ENCODE results near the gene PAM. TPM values are rescaled to one million over a fixed set of nuclear protein-coding genes. Genes with fewer than 3 reads are reported as not detected.
A peak's percentile ranks its signal among the peaks of the same experiment; 100 is the strongest.

The PAM gene
- total RNA-seq (2014; rRNA removed; shearing (Covaris generic)) = 244 and 360 TPM in 2 replicates

DNA sequence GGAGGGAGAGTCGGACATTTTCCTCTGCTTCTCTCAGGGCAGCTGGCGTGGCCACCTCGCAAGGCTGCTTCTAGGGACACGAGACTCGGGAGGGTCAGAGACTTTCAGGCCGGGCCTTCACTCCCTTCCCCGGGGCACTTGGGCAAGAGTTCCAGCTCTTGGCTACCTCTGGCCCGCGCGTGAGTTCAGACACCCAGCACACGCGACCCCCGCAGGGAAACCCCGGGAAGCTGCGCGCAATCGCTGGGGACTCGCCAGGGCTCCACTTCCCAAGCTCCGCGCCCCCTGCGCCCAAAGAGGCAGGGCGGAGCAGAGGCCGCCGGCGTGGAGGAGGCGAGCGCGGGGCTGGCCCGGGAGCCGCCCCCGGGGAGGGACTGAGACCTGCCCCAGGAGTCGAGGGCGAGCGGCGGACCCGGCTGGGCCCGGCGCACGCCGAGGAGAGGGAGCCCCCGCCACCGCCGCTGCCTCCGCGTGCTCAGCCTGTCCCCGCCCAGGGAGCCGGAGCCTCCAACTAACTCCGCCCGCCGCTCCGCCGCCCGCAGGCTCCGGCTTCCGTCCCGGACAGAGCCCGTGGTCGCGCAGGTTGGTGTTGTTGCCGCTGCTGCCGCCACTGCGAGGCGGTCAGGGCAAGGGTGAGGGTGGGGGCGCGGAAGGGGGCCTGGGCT lies at the start of gene PAM:
TSS of gene PAM (plus strand) at position 539 of the 665 bp plus-strand sequence. CDS start 110,891 bp downstream, outside the sequence.
- DNase-seq (ENCODE audit: low read depth) = peak; percentile 77

DNA sequence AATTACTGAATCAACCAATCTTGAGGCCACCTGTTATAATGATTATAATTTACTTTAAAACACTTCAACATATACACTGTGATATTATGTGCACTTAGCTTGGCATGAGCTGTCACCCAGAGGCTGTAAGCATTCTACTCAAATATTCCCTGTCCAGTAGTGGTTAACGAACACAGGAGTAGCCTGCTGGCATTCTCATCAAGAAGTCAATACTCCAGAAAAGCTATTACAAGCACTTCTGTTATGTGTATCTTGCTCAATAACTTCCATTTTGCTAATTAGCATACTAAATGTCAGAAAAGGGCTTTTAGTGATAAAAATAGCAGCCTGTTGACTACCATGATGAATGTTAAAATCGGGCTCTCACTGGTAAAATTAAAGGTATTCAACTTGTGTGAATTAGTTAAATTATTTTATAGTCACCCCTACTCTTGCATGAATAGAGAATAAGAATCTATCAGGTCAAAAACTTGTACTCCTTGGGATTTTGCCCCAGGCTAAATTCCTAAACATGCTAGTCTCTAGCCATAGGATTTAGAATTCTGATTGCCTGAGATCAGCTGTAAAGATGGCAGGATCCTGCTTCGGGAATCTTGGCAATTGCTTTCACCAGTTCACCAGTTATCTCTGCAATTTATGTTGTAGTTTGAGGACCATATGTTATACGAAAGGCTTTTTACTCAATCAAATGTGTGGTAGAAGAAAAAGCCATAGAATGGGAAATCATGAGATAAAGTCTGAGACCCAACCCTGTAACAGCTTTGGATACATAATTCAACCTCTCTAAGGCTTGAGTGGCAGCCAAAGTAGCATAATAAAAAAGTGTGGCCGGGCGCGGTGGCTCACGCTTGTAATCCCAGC lies 43.4 kb upstream of the PAM start:
- DNase-seq (ENCODE audit: low read depth) = peak; percentile 77

DNA sequence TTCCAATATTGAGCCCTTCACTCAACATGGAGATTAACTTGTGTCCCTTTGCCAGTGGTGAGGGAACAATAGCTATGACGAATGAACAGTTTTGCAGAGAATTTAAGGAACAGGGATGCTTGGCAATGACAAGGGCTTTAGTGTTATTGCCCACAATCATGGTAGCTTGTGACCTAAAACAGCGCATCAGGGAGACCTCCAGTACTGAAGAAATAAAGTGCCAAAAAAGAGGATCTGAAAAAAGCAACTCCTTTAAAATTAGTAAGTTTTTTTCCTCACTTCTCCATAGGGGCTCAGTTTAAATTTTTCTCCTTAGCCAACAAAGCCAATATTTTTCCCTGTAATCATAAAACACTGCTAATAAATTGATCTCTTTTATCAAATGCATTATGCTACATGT lies 41.8 kb upstream of the PAM start:
- no peak for DNase-seq (ENCODE audit: low read depth)

DNA sequence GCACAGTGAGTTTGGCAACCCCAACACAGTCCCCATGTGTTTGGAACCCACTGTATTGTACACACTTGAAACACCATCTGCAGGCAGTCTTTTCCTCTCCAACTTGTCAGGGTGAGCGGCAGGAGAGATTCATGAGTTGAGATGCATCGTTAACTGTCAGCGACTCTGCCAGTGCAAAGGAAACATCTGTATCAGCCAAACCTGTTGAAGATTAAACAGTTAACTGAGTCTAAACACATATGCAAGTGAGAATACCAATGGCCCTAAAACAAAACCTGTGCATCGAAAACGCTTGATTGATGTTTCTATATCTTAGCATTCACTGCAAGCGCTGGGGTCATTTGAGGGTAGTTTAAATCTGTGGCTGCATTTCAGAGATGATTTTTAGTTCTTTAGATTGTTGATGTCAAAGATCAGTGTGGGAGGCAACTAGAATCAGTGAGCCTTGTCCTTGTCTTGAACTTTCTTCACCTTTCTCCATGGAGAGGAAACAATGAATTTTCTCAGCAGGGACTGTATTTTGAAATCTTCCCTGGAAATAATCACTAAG lies 41.3 kb upstream of the PAM start:
- no peak for DNase-seq (ENCODE audit: low read depth)

DNA sequence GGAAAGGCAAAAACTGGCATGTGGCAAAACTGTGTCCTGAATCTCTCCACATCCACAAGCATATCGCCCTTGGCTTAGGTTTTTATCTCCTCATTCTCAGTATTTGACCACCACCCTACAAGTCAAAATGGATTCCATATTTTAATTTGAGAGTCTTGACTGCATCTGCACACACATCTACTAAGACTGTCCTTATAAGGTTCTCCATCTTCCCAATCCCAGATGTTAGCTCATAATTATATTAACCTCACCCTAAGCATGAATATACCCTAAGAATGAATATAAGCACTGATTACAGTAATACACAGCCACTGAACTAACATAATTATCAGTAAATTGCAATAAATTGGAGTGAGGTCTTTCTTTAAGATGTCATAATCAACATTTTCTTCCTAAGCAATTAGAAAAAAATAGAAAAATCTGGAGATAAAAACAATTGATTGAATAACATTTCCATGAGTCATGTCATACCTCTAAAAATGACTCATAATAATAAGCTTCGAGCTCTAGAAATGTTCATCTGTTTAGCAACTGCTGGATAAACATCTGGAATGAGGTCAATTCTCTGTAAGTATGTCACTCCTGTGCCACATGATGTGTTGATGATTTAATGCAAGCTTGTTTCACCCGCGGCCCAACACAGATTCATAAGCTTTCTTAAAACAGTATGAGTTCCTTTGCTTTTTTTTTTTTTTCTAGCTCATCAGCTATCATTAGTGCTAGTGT lies 39.9 kb upstream of the PAM start:
- peak; percentile 69 for DNase-seq (ENCODE audit: low read depth)

DNA sequence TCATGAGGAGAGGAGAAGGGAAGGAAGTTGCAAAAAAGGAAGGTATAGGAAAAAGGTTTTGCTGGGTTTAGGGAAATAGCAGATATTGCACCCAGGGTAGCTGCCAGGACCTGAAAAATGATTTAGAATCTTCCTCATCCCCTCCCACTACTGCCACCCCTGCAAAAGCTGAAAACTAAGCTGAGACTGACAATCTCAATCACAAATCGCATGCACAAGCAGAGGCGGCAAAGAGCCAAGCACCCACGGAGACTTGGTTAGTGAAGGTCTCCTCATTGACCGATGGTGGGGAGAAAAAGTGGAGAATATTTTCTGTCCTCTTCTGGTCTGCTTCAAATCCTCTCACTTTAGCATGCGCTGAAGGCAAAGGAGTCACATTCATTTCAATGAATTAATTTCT lies 39.1 kb upstream of the PAM start:
- DNase-seq (ENCODE audit: low read depth) = no peak

DNA sequence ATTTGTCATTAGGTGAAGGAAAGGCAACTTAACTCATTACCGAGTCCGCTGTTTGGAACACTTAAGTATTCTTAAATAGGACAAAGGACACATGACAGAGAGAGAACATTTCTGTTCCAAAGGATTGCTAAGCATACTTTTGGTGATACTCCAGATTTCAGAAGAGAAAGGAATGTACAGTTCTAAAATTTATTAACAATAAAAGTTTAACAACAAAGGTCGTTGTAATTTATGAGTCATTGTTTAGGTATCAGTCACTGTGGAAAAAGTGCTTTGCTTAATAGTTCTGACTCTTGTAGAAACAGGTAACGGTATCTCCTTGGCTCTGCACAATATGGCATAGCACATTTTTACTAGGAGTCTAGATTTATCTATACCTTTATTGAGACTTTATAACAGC lies 36.3 kb upstream of the PAM start:
- DNase-seq (ENCODE audit: low read depth) = peak; percentile 73

DNA sequence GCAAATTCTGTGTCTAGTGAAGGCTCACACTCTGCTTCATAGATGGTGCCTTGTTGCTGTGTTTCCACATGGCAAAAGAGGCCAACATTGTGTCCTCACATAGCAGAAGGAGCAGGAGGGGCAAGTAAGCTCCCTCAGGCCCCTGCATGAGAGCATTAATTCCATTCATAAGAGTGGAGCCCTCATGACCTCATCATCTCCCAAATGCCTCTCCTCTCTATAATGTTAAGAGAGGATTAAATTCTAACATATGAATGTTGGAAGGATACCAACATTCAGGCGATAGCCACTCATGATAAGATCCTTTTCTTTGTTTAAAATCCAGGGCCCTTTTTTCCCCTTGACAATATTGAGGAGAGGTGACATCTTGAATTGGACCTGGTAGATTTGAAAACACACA lies 35.2 kb upstream of the PAM start:
- no peak for DNase-seq (ENCODE audit: low read depth)

DNA sequence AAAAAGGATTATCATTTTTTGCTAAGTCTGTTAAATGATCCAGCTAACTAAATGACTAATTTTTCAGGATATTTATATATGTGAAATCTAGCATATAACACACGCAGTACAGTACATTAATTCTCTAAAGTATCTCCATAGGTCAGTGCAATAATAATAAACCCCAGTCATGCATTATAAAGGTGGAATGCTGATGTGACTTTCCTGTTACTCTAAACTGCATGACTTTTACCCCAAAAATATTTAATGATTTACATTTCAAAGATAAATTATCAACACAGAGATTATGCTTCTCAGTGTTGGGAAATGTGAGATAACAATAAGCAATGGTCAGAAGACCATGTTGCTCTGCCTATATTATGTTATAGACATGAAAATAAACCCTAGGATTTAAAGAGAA lies 34.1 kb upstream of the PAM start:
- no peak for DNase-seq (ENCODE audit: low read depth)

DNA sequence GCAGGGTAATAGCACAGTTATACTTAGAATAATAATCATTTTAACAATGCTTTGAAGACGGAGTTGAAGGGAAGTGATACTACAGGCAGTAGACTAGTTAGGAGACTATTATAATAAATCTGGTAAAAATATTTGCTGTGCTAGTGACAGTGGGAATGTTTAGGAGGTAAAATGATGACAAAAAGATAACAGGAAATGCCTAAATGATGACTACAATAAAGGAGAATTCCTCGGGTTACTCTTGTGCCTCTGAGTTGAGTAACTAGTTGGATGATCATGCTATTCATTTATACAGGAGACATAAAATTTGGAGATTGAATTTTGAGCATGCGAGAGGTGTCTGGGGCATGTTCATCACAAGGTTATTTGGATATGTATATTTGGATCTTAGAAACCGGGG lies 32.2 kb upstream of the PAM start:
- peak; percentile 80 for DNase-seq (ENCODE audit: low read depth)

DNA sequence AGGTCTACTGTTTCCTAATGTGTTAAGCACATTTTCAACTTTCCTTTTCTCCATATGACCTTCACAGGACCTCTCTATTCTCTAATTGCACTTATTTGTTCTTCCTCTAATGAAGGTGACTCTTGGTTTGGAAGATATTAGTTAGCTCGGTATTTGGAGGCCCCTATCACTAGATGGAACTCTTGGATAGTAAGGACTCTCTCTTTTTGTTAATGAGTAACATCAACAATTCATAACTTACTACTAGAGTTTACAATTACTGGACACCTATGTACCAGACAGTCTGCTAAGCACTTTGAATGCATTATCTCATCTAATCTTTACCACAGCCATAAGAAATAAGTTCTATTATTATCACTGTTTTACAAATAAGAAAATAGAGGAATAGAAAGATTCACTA lies 23.4 kb upstream of the PAM start:
- DNase-seq (ENCODE audit: low read depth) = no peak

DNA sequence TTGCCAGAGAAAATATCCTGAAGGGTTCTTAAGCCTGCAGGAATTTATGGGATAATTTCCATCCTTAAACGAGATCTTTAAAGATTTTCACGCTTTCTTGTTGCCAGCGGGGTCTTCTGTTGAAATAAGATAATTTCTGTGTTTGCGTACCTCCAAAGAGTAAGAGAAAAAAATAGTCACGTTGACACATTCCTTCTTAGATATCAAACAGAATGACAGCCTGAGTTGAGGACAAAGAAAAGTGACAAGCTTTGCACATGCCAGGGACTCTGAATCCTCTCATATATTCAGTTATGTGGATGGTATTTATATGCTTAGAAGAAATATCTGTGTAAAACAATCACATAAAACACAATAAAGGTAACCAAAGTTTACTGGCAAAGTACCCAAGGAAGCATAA lies 21.6 kb upstream of the PAM start:
- DNase-seq (ENCODE audit: low read depth) = no peak

DNA sequence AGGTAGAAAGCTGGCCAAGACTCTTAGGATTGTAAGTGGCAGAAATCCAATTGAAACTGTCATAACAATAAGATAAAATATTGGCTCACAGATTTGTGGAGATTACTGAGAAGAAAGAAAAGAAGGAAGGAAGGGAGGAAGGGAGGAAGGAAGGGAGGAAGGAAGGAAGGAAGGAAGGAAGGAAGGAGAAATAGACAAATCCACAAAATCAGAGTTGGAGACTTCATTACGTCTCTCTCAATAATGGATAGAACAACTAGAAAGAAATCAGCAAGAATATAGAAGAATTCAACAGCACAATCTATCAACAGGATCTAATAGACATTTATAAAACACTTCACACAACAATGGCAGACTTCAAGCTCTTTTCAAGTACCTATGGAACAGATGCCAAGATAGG lies 17.9 kb upstream of the PAM start:
- no peak for DNase-seq (ENCODE audit: low read depth)

DNA sequence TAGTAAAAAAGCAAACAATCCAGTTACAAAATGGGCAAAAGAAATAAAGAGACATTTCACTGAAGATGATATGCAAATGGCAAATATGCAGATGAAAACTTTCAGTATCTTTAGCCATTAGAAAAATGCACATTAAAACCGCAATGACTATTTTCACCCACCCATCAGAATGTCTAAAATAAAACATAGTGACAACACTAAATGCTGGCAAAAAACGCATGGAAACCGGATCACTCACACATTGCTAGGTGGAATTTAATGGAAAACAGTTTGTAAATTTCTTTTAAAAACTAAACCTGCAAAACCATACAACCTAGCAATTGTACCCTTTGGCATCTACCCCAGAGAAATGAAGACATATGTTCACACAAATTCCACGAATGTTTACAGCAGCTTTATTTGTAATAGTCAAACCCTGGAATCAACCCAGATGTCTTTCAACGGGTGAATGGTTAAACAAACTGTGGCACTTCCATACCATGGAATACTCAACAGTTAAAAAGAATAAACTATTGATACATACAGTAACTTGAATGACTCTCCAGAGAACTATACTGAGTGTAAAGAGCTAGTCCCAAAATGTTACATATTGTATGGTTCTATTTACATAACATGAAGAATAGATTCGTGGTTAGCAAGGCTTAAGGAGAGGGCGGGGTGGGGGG lies 17.2 kb upstream of the PAM start:
- peak; percentile 23 for DNase-seq (ENCODE audit: low read depth)

DNA sequence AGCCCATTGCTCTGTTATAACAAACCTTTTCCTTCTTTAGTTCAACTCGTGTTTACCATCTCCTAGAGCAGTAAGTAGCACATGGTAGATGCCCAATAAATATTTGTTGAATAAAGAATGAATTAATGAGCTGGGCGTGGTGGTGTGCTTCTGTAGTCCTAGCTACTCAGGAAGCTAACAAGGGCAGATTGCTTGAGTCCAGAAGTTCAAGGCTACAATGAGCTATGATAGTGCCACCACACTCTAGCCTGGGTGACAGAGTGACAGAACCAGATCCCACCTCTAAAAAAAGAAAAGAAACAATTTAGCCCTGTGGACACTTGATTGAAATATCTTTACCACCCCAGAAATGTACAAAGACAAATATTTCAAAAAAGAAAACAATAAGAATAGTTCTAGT lies 14.6 kb upstream of the PAM start:
- DNase-seq (ENCODE audit: low read depth) = no peak

DNA sequence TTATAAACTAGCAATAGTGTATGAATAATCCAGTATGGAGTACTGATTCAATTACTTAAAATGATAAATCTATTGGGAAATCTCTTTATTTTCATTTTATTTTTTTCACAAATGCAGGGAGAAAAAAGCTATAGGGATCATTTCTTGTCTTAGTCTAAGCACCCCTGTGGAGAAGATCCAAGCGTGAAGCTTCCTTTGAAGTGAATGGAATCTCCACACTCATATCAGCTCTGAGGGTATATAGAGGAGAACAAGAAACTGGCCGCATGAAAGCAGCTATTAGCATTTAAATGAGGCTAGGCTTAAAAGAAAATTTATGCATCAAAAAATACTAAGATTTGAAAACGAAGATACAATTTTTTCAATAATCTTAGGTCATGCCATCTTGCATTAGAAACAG lies 12.9 kb upstream of the PAM start:
- no peak for DNase-seq (ENCODE audit: low read depth)

DNA sequence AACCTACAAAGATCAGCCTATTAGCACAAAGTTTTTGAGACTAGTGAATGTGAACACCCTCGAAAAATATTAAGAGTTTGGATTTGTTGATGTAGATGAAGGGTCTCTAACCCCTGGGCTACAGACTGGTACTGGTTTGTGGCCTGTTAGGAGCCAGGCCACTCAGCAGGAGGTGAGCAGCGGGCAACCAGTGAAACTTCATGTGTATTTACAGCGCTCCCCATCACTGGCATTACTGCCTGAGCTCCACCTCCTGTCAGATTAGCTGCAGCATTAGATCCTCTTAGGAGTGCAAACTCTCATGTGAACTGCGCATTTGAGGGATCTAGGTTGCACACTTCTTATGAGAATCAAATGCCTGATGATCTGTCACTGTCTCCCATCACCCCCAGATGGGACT lies 11.2 kb upstream of the PAM start:
- DNase-seq (ENCODE audit: low read depth) = no peak

DNA sequence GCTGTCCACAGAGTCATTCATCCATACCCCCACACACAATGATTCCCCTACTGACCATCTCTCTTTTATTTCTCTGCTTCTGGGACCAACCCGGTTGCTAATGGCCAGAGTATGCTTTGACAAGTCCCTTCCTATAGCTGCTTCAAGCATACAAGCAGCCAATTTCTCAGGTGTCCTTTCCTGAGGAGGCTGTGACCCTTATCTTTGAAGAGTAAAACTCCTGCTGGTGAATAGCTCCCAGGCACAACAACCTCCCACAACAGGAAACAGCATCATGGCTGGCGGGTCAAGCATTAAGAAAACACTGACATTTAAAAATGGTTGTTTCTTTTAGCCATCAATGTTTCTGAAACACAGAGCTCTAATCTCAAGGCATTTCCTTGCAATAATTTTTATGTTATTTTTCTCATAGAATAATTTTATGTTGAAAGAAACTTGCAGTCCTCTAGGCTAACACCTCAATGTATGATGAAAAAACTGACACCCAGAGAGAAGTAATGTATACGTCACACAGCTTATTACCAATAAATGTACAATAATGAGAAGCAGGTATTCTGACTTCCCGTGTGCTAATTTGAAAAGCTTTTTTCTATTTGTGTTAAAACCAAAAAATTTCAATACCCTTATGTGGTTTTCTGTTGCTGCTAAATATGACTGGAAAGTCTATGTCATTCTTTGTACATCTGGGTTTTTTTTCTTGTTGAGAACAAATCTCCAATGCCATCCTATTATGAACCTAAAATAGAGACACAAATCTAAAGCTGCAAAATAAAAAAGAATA lies 7.5 kb upstream of the PAM start:
- no peak for DNase-seq (ENCODE audit: low read depth)

DNA sequence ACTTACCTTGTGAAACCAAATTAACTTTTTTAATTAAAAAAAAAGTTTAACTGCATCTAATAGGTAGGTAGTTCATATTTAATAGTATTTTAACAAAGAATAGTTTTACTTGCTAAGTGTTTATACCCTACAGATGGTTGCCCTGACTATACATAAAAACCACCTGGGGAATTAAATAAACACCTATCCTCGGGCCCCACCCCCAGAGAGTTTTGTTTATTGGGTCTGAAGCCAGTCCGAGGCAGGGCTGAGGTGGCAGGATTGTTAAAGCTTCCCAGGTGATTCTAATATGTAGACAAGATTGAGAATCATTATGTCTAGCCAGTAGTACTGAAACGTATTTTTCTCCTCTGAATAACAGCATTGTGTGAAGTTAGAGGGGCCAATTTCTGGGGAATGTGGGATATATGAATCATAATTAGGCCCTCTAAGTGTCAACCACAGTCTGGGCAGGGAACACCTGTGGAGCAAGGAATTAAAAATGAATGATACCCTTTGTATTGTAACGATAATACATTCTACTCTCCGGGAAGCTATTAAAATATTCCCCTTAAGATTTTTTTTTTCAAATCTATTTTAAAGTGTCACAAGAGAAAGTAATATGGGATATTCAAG lies 5.6 kb upstream of the PAM start:
- DNase-seq (ENCODE audit: low read depth) = no peak

DNA sequence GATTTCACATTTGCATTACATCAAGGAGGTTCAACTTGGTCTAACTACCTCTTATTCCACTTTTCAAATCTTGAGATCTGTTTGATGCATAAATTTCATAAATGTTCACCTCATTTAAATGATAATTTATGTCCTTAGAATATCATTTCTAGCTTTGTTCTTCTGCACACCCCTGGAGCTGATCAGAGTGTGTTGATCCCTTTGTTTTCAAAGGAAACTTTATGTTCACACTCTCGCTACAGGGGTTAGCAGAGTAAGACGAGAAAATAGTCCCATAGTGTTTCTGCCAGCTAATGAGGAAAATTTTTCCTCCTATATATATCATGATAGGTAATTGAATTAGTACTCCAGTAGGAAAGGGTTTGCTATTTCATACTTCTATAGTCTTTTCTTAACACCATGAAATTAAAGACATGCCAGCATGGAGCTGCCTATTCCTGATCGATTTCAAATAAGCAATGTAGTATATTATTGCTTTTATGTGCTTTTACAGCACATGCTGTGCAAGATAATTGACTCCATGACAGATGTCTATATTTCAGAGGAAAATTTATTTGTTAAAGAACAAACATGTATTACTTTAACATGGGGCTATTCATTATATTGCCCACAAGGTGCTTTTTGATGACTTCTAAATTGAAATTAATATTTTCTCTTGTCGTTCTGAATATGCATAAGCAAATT lies 4.8 kb upstream of the PAM start:
- DNase-seq (ENCODE audit: low read depth) = no peak

All from M059J (cell line).